Epithelial cell of esophagus (primary cell): ENCODE results near the gene VSIG4.
"Not testable (repeated sequence)": the region's sequence is repeated elsewhere in the genome, so short reads cannot be mapped to it uniquely, and the experiment has no call there.

ENCODE experiments used
- DNase-seq: peaks from one replicate; pipeline ENCODE4 v3.0.0; 2010; ENCODE audit warnings: low read depth
- H3K4me3 ChIP-seq: 2 replicates; pipeline ENCODE4 v1.5.1; 2011; ENCODE audit warnings: mild to moderate bottlenecking, low read length, control low read depth
- TF ChIP-seq, protein P1 (sequence below): IDR thresholded peaks from 2 replicates; pipeline ENCODE4 v1.5.1; 2011; ENCODE audit warnings: low read depth, mild to moderate bottlenecking, low read length, control low read depth, inconsistent platforms; ENCODE audit not compliant: insufficient read depth; ENCODE audit errors: missing control alignments

The VSIG4 gene

DNA sequence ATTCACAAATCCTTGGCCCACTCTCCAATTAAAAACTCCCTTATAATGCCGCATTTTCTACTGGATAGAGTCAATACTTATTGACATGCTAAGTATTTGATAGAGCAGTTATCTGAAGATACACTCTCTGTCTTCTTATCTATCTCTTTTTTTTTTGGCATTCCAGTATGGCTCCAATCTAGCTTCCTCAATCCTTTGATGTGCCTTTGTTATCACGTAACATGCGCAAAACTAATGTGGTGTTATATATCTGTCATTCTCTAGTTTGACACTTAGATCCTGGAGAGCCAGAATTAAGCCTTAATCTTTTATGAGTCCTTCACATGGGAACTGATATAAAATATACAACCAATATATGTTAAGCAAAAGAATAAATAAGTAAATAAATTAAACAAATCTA, 54.7 kb downstream of the VSIG4 start:
- DNase-seq, result no peak
- TF ChIP-seq, protein P1, sequence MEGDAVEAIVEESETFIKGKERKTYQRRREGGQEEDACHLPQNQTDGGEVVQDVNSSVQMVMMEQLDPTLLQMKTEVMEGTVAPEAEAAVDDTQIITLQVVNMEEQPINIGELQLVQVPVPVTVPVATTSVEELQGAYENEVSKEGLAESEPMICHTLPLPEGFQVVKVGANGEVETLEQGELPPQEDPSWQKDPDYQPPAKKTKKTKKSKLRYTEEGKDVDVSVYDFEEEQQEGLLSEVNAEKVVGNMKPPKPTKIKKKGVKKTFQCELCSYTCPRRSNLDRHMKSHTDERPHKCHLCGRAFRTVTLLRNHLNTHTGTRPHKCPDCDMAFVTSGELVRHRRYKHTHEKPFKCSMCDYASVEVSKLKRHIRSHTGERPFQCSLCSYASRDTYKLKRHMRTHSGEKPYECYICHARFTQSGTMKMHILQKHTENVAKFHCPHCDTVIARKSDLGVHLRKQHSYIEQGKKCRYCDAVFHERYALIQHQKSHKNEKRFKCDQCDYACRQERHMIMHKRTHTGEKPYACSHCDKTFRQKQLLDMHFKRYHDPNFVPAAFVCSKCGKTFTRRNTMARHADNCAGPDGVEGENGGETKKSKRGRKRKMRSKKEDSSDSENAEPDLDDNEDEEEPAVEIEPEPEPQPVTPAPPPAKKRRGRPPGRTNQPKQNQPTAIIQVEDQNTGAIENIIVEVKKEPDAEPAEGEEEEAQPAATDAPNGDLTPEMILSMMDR, result no peak
- no peak overlapping the region for H3K4me3 ChIP-seq

DNA sequence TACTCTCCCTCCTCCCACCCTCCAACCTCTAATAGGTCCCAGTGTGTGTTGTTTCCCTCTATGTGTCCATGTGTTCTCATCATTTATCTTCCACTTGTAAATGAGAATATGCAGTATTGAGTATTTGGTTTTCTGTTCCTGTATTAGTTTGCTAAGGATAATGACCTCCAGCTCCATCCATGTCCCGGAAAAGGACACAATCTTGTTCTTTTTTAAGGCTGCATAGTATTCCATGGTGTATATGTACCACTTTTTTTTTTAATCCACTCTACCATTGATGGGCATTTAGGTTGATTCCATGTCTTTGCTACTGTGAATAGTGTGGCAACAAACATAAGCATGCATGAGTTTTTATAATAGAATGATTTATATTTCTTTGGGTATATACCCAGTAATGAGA, 62.7 kb downstream of the VSIG4 start:
- DNase-seq, H3K4me3 ChIP-seq: not testable (repeated sequence)

DNA sequence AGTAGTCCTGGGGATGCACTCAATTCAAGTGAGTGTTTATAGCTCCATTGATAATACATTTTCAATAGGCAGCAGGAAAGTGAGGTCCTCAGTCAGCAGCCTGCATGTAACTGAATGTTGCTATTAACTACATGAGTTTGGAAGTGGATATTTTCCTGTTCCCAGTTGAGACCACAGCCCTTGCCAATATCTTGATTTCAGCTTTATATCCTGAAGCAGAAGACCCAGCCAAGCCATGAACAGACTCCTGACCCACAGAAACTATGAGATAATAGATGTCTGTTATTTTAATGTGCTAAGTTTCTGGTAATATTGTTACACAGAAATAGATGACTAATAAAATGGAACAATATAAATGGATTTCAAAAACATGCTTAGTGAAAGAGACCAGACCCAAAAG, 63.7 kb downstream of the VSIG4 start:
- DNase-seq, result no peak
- H3K4me3 ChIP-seq, result no peak overlapping the region
- TF ChIP-seq, protein P1, result no peak

DNA sequence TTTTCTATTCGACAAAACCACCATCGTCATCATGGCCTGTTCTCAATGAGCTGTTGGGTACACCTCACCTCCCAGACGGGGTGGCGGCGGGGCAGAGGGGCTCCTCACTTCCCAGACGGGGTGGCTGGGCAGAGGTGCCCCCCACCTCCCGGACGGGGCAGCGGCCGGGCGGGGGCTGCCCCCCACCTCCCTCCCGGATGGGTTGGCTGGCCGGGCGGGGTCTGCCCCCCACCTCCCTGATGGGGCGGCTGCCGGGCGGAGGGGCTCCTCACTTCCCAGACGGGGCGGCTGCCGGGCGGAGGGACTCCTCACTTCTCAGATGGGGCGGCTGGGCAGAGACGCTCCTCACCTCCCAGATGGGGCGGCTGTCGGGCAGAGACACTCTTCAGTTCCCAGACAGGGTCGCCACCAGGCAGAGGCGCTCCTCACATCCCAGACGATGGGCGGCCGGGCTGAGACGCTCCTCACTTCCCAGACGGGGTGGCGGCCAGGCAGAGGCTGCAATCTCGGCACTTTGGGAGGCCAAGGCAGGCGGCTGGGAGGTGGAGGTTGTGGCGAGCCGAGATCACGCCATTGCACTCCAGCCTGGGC, 64.6 kb downstream of the VSIG4 start:
- H3K4me3 ChIP-seq, DNase-seq: not testable (repeated sequence)
